ENCODE data around the gene ZRANB3.
"Not testable (repeated sequence)": the region's sequence is repeated elsewhere in the genome, so short reads cannot be mapped to it uniquely, and the experiment has no call there.

ZRANB3 gene

GRCh38 chr2:135318808-135319207, 212.2 kb downstream of the ZRANB3 start:
- Histone ChIP-seq H3K36me3 (ENCODE audit: insufficient read depth, low read depth, low read length) (no peaks in the 10 kb centered on the region), H3K27me3 (ENCODE audit: insufficient read depth, low read length) (no peaks in the 10 kb centered on the region), H3K9me3 (ENCODE audit: insufficient read depth, low read depth, low read length) (no peaks in the 10 kb centered on the region), H3K27ac (ENCODE audit: low read length) (no peak overlapping the region), H3K4me3 (ENCODE audit: low read length) (no peak overlapping the region), H3K9ac (ENCODE audit: low read depth, low read length) (no peak overlapping the region), H3K4me1 (ENCODE audit: insufficient read depth, low read length) (no peaks in the 10 kb centered on the region)

GRCh38 chr2:135317375-135317774, 213.6 kb downstream of the ZRANB3 start:
- no peak overlapping the region for H3K4me3 ChIP-seq (ENCODE audit: low read length)
- H3K9me3 ChIP-seq (ENCODE audit: insufficient read depth, low read depth, low read length): no peaks in the 10 kb centered on the region
- no peak overlapping the region for H3K27ac ChIP-seq (ENCODE audit: low read length)
- H3K4me1 ChIP-seq (ENCODE audit: insufficient read depth, low read length): no peaks in the 10 kb centered on the region
- H3K27me3 ChIP-seq (ENCODE audit: insufficient read depth, low read length): no peaks in the 10 kb centered on the region
- no peak overlapping the region for H3K9ac ChIP-seq (ENCODE audit: low read depth, low read length)
- no peaks in the 10 kb centered on the region for H3K36me3 ChIP-seq (ENCODE audit: insufficient read depth, low read depth, low read length)

GRCh38 chr2:135311962-135312361, 219.1 kb downstream of the ZRANB3 start:
- no peak overlapping the region for H3K4me3 ChIP-seq (ENCODE audit: low read length)
- no peaks in the 10 kb centered on the region for H3K9me3 ChIP-seq (ENCODE audit: insufficient read depth, low read depth, low read length)
- no peaks in the 10 kb centered on the region for H3K27me3 ChIP-seq (ENCODE audit: insufficient read depth, low read length)
- no peak overlapping the region for H3K9ac ChIP-seq (ENCODE audit: low read depth, low read length)
- no peaks in the 10 kb centered on the region for H3K36me3 ChIP-seq (ENCODE audit: insufficient read depth, low read depth, low read length)
- H3K27ac ChIP-seq (ENCODE audit: low read length): no peak overlapping the region
- no peaks in the 10 kb centered on the region for H3K4me1 ChIP-seq (ENCODE audit: insufficient read depth, low read length)

- Histone ChIP-seq H3K4me1 (ENCODE audit: insufficient read depth, low read length) (no peaks in the 10 kb centered on the region), H3K36me3 (ENCODE audit: insufficient read depth, low read depth, low read length) (no peaks in the 10 kb centered on the region), H3K9ac (ENCODE audit: low read depth, low read length) (no peak overlapping the region), H3K27ac (ENCODE audit: low read length) (no peak overlapping the region), H3K27me3 (ENCODE audit: insufficient read depth, low read length) (no peaks in the 10 kb centered on the region), H3K4me3 (ENCODE audit: low read length) (no peak overlapping the region), H3K9me3 (ENCODE audit: insufficient read depth, low read depth, low read length) (no peaks in the 10 kb centered on the region)
Measured at GRCh38 chr2:135311268-135311667, 219.8 kb downstream of the ZRANB3 start.

DNA sequence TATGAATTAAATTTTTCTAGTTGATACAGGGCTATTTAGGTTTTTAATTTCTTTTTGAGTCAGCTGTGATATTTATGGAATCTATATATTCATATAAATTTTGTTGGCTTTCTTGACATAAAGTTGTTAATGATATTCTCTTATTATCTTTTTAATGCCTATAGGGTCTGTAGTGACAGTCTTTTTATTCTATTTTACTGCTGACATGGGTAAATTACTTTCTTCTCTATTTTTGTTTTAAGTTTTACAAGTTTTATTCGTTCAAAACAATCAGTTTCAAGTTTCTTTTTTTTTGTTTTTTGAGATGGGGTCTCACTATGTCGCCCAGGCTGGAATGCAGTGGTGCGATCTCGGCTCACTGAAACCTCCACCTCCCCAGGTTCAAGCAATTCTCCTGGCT, 226.3 kb downstream of the ZRANB3 start:
- Histone ChIP-seq H3K27ac (ENCODE audit: low read length) (no peak overlapping the region), H3K4me1 (ENCODE audit: insufficient read depth, low read length) (no peaks in the 10 kb centered on the region), H3K4me3 (ENCODE audit: low read length) (no peak overlapping the region), H3K9me3 (ENCODE audit: insufficient read depth, low read depth, low read length) (peaks cover 9% of the 10 kb centered on the region; the same call in 1 of the 2 replicates), H3K9ac (ENCODE audit: low read depth, low read length) (no peak overlapping the region), H3K36me3 (ENCODE audit: insufficient read depth, low read depth, low read length) (no peaks in the 10 kb centered on the region), H3K27me3 (ENCODE audit: insufficient read depth, low read length) (no peaks in the 10 kb centered on the region)

DNA sequence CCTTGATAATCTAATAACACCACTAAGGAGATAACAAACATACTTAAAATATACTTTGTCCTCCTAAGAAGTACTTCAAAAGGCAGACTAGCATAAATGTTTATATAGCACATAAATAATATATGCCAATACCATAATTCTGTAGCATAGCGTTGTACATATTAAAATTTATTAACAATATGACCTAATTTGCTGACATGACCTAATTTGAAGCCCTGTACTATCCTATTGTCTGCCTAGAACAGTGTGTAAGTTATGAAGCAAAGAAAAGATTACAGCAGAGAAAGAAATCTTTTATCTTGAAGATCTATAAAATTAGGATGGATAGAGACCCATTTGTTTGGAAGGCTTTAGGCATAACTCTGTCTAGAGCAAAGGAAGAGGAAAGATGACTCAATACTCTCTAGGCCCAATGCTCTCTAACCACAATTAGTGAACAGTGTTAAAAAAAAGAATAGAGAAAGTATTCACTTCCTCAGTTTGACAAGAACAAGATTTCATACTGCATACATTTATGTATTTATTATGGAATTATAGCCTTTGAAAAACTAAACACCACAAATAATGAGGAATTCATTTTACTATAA, 231.3 kb downstream of the ZRANB3 start:
- H3K4me3 ChIP-seq (ENCODE audit: low read length): no peak overlapping the region

DNA sequence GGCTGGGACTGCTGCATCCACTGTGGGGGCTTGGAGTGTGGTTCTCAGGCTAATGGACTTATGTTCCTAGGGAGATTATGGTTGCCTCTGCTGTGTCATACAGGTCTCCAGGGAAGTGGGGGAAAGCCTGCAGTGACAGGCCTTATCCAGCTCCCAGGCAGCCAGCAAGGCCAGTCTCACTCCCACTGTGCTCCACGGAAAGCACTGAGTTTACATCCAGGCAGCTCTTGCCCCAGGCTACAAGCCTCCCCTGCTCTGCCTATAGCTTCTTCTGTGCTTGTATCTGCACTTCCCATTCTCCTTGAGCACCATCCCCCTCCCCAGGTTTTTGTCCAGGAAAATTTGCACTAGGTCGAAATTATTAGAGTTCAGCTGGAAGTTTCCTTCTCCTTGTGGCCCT, 231.9 kb downstream of the ZRANB3 start:
- no peaks in the 10 kb centered on the region for H3K27me3 ChIP-seq (ENCODE audit: insufficient read depth, low read length)
- H3K9ac ChIP-seq (ENCODE audit: low read depth, low read length): no peak overlapping the region
- H3K36me3 ChIP-seq (ENCODE audit: insufficient read depth, low read depth, low read length): peaks cover 11% of the 10 kb centered on the region; the same call in 1 of the 2 replicates
- no peaks in the 10 kb centered on the region for H3K4me1 ChIP-seq (ENCODE audit: insufficient read depth, low read length)
- peaks cover 29% of the 10 kb centered on the region; the same call in 1 of the 2 replicates for H3K9me3 ChIP-seq (ENCODE audit: insufficient read depth, low read depth, low read length)
- no peak overlapping the region for H3K4me3 ChIP-seq (ENCODE audit: low read length)
- no peak overlapping the region for H3K27ac ChIP-seq (ENCODE audit: low read length)

More for the DNA sequence above, 231.3 kb downstream of the ZRANB3 start:
- no peak overlapping the region for H3K27ac ChIP-seq (ENCODE audit: low read length)
- no peak overlapping the region for H3K9ac ChIP-seq (ENCODE audit: low read depth, low read length)
- H3K4me1 ChIP-seq (ENCODE audit: insufficient read depth, low read length): no peaks in the 10 kb centered on the region
- peaks cover 29% of the 10 kb centered on the region; the same call in 1 of the 2 replicates for H3K9me3 ChIP-seq (ENCODE audit: insufficient read depth, low read depth, low read length)
- no peaks in the 10 kb centered on the region for H3K27me3 ChIP-seq (ENCODE audit: insufficient read depth, low read length)
- H3K36me3 ChIP-seq (ENCODE audit: insufficient read depth, low read depth, low read length): peaks cover 11% of the 10 kb centered on the region; the same call in 1 of the 2 replicates

DNA sequence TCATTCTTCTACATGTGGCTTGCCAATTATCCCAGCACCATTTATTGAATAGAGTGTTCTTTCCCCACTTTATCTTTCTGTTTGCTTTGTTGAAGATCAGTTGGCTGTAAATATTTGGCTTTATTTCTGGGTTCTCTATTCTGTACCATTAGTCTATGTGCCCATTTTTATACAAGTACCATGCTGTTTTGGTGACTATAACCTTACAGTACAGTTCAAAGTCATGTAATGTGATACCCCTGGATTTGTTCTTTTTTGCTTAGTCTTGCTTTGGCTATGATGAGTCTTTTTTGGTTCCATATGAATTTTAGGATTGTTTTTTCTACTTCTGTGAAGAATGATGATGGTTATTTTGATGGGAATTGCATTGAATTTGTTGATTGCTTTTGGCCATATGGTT, 243.9 kb downstream of the ZRANB3 start:
- H3K9me3 ChIP-seq (ENCODE audit: insufficient read depth, low read depth, low read length); H3K9ac ChIP-seq (ENCODE audit: low read depth, low read length); H3K4me3 ChIP-seq (ENCODE audit: low read length); H3K36me3 ChIP-seq (ENCODE audit: insufficient read depth, low read depth, low read length); H3K27me3 ChIP-seq (ENCODE audit: insufficient read depth, low read length); H3K4me1 ChIP-seq (ENCODE audit: insufficient read depth, low read length); H3K27ac ChIP-seq (ENCODE audit: low read length): not testable (repeated sequence)

GRCh38 chr2:135285391-135285790, 245.6 kb downstream of the ZRANB3 start:
- Histone ChIP-seq H3K9ac (ENCODE audit: low read depth, low read length) (no peak overlapping the region), H3K4me3 (ENCODE audit: low read length) (no peak overlapping the region), H3K27me3 (ENCODE audit: insufficient read depth, low read length) (no peaks in the 10 kb centered on the region), H3K9me3 (ENCODE audit: insufficient read depth, low read depth, low read length) (peaks cover 4% of the 10 kb centered on the region; the same call in 1 of the 2 replicates), H3K4me1 (ENCODE audit: insufficient read depth, low read length) (no peaks in the 10 kb centered on the region), H3K27ac (ENCODE audit: low read length) (no peak overlapping the region), H3K36me3 (ENCODE audit: insufficient read depth, low read depth, low read length) (no peaks in the 10 kb centered on the region)

DNA sequence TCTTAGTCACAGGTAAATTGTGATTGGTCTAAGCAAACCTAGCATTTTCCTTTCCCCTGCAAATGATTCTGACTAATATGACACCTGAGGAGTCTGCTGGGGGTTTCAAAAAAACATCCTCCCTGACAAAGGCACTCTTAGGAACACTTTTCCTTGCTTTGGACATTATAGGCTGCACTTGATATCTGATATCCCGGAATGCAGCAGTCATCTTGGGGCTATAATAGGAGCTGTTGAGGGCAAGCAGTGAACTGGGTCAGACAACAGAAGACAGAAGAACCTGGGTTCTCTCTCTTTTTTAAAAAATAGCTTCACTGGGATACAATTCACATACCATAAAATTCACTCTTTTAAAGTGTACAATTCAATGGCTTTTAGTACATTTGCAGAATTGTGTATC, 249.6 kb downstream of the ZRANB3 start:
- no peaks in the 10 kb centered on the region for H3K27me3 ChIP-seq (ENCODE audit: insufficient read depth, low read length)
- no peak overlapping the region for H3K27ac ChIP-seq (ENCODE audit: low read length)
- H3K9me3 ChIP-seq (ENCODE audit: insufficient read depth, low read depth, low read length): no peaks in the 10 kb centered on the region
- no peak overlapping the region for H3K4me3 ChIP-seq (ENCODE audit: low read length)
- no peak overlapping the region for H3K9ac ChIP-seq (ENCODE audit: low read depth, low read length)
- H3K4me1 ChIP-seq (ENCODE audit: insufficient read depth, low read length): no peaks in the 10 kb centered on the region
- H3K36me3 ChIP-seq (ENCODE audit: insufficient read depth, low read depth, low read length): no peaks in the 10 kb centered on the region

GRCh38 chr2:135279209-135279608, 251.8 kb downstream of the ZRANB3 start:
- Histone ChIP-seq H3K4me1 (ENCODE audit: insufficient read depth, low read length) (no peaks in the 10 kb centered on the region), H3K4me3 (ENCODE audit: low read length) (no peak overlapping the region), H3K36me3 (ENCODE audit: insufficient read depth, low read depth, low read length) (no peaks in the 10 kb centered on the region; the same call in 1 of the 2 replicates), H3K9me3 (ENCODE audit: insufficient read depth, low read depth, low read length) (peaks cover 6% of the 10 kb centered on the region; the same call in 1 of the 2 replicates), H3K27ac (ENCODE audit: low read length) (no peak overlapping the region), H3K9ac (ENCODE audit: low read depth, low read length) (no peak overlapping the region), H3K27me3 (ENCODE audit: insufficient read depth, low read length) (no peaks in the 10 kb centered on the region)

DNA sequence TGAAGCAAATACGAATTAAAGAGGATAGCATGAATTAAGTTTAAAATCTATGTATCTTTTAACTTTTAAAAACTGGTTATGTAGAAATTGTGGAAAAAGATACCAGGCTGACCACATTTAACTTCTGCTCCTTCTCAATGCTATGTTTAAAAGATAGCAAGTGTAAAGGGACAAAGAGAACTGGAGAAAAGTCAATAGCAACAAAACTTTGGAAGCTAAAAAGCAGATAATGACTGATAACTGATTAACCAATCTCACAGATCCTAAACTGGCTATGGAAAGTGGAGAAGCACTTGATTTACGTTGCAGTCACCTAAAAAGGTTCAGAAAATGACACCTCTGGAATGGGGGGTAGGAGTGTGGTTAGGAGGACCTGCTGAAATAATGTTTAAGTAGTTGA, 254.5 kb downstream of the ZRANB3 start:
- H3K9ac ChIP-seq (ENCODE audit: low read depth, low read length): no peak overlapping the region
- no peak overlapping the region for H3K4me3 ChIP-seq (ENCODE audit: low read length)
- H3K4me1 ChIP-seq (ENCODE audit: insufficient read depth, low read length): no peaks in the 10 kb centered on the region
- H3K36me3 ChIP-seq (ENCODE audit: insufficient read depth, low read depth, low read length): no peaks in the 10 kb centered on the region; the same call in 1 of the 2 replicates
- no peak overlapping the region for H3K27ac ChIP-seq (ENCODE audit: low read length)
- H3K27me3 ChIP-seq (ENCODE audit: insufficient read depth, low read length): no peaks in the 10 kb centered on the region
- H3K9me3 ChIP-seq (ENCODE audit: insufficient read depth, low read depth, low read length): peaks cover 11% of the 10 kb centered on the region; the same call in 1 of the 2 replicates

Measured in iPS-20b (cell line).